K562 (cell line): ENCODE measurements around the gene BRD3. TPM values are rescaled to one million over a fixed set of nuclear protein-coding genes. Genes with fewer than 3 reads are reported as not detected.
A peak's percentile ranks its signal among the peaks of the same experiment; 100 is the strongest.

Source experiments
- KAT8 ChIP-seq: fragments of 450-650 bp; IDR thresholded peaks from 2 replicates; pipeline ENCODE4 v1.6.1; 2016; ENCODE audit warnings: low read depth, mild to moderate bottlenecking
- USF2 ChIP-seq: sonication (generic); formaldehyde crosslinking; IDR thresholded peaks from 2 replicates; pipeline ENCODE4 v1.5.0; 2020; ENCODE audit warnings: missing genetic modification reagents
- polyA plus RNA-seq, 8 experiments: library from polyadenylated mRNA; depleted of rRNA in 4 of 8; stranded (reverse) in 5 of 8; unstranded in 3 of 8; fragments of >200 nt; fragmentation: Nextera tagmentation in 2 of 8; fragmentation: Illumina TruSeq in 1 of 8; extraction: Ambion mirVana in 2 of 8; extraction: Trizol in 1 of 8; gene quantifications; 2 replicates each; pipeline versions ENCODE4 v1.2.1 to v1.2.3, GENCODE V29; 2011 to 2014; ENCODE audit warnings: inconsistent platforms in 1 of 8, missing spikeins in 1 of 8
- total RNA-seq, 7 experiments: library from RNA; depleted of rRNA in 6 of 7; stranded (reverse); fragments of >200 nt in 6 of 7; fragmentation: Illumina TruSeq in 2 of 7; extraction: Trizol in 2 of 7; gene quantifications; 2 replicates each; pipeline versions ENCODE4 v1.2.1 to v1.2.3, GENCODE V29; 2011 to 2021; ENCODE audit warnings: low replicate concordance in 1 of 7

The BRD3 gene
- total and polyA plus RNA-seq, 9 of the 15 experiments (the other 6 are each of a cell fraction or from before 2014, with no cell fraction given) = 0.82 to 37.1 (median 4.2) TPM

GRCh38 chr9:133980864-133981588 is 86.8 kb downstream of the BRD3 start (continued):
- TF ChIP-seq USF2 (CRISPR knock-in tag) = 0 out of 2 replicates have a peak, but pooled peaks have one; percentile 0
- TF ChIP-seq KAT8 = no peak

Other genes with a start within 250 kb of the BRD3 start
- gene VAV2, start 75.7 kb downstream of the BRD3 start, total RNA-seq (2014; rRNA removed) = 1.0 and 1.5 TPM in 2 replicates
- gene VAV2, start 75.7 kb downstream of the BRD3 start, total RNA-seq (2014; rRNA removed; fragmentation: Illumina TruSeq; extraction: Trizol) = 0.76 and 1.3 TPM in 2 replicates
- gene VAV2, start 75.7 kb downstream of the BRD3 start, total RNA-seq (2015; rRNA removed; fragmentation: Illumina TruSeq; extraction: Trizol) = 0.91 and 0.94 TPM in 2 replicates
- gene VAV2, start 75.7 kb downstream of the BRD3 start, total RNA-seq (2021) = 2.7 and 3.0 TPM in 2 replicates
- gene VAV2, start 75.7 kb downstream of the BRD3 start, polyA plus RNA-seq (2011; rRNA removed) = 0.79 and 1.0 TPM in 2 replicates
- 1.5 and 1.7 TPM in 2 replicates for gene VAV2, start 75.7 kb downstream of the BRD3 start, polyA plus RNA-seq (2014; fragmentation: Illumina TruSeq; extraction: Trizol)
- under 1 TPM in 1 of 2 experiments, not detected in 1; 0.01 TPM for gene VAV2, start 75.7 kb downstream of the BRD3 start, polyA plus RNA-seq (2014; fragmentation: Nextera tagmentation; extraction: Ambion mirVana)
- gene VAV2, start 75.7 kb downstream of the BRD3 start, polyA plus RNA-seq (2014; rRNA removed) = 1.2 and 1.5 TPM in 2 replicates
- 7.5 and 10.3 TPM in 2 replicates for gene BRD3OS, start 42.5 kb downstream of the BRD3 start, total RNA-seq (2014; rRNA removed)
- 4.8 and 4.9 TPM in 2 replicates for gene BRD3OS, start 42.5 kb downstream of the BRD3 start, total RNA-seq (2014; rRNA removed; fragmentation: Illumina TruSeq; extraction: Trizol)
- 3.1 and 3.4 TPM in 2 replicates for gene BRD3OS, start 42.5 kb downstream of the BRD3 start, total RNA-seq (2015; rRNA removed; fragmentation: Illumina TruSeq; extraction: Trizol)
- gene BRD3OS, start 42.5 kb downstream of the BRD3 start, total RNA-seq (2021) = 8.7 and 9.2 TPM in 2 replicates
- 4.1 and 5.9 TPM in 2 replicates for gene BRD3OS, start 42.5 kb downstream of the BRD3 start, polyA plus RNA-seq (2011; rRNA removed)
- 7.9 and 8.6 TPM in 2 replicates for gene BRD3OS, start 42.5 kb downstream of the BRD3 start, polyA plus RNA-seq (2014; fragmentation: Illumina TruSeq; extraction: Trizol)
- gene BRD3OS, start 42.5 kb downstream of the BRD3 start, polyA plus RNA-seq (2014; fragmentation: Nextera tagmentation; extraction: Ambion mirVana) = 1 to 10 TPM; 1.1 to 1.7 TPM
- gene BRD3OS, start 42.5 kb downstream of the BRD3 start, polyA plus RNA-seq (2014; rRNA removed) = 6.4 and 10.3 TPM in 2 replicates
- gene WDR5, start 68.1 kb upstream of the BRD3 start, total RNA-seq (2014; rRNA removed) = 34.6 and 50.0 TPM in 2 replicates
- gene WDR5, start 68.1 kb upstream of the BRD3 start, total RNA-seq (2014; rRNA removed; fragmentation: Illumina TruSeq; extraction: Trizol) = 33.4 and 37.0 TPM in 2 replicates
- gene WDR5, start 68.1 kb upstream of the BRD3 start, total RNA-seq (2015; rRNA removed; fragmentation: Illumina TruSeq; extraction: Trizol) = 43.5 and 43.7 TPM in 2 replicates
- 55.8 and 56.8 TPM in 2 replicates for gene WDR5, start 68.1 kb upstream of the BRD3 start, total RNA-seq (2021)
- 33.8 and 38.6 TPM in 2 replicates for gene WDR5, start 68.1 kb upstream of the BRD3 start, polyA plus RNA-seq (2011; rRNA removed)
- 56.3 and 59.8 TPM in 2 replicates for gene WDR5, start 68.1 kb upstream of the BRD3 start, polyA plus RNA-seq (2014; fragmentation: Illumina TruSeq; extraction: Trizol)
- gene WDR5, start 68.1 kb upstream of the BRD3 start, polyA plus RNA-seq (2014; fragmentation: Nextera tagmentation; extraction: Ambion mirVana) = 1 to 10 TPM; 3.0 TPM
- 42.1 and 49.3 TPM in 2 replicates for gene WDR5, start 68.1 kb upstream of the BRD3 start, polyA plus RNA-seq (2014; rRNA removed)
- gene RNU6ATAC, start 96.5 kb upstream of the BRD3 start, total RNA-seq (2014; rRNA removed) = not detected in 2 replicates
- gene RNU6ATAC, start 96.5 kb upstream of the BRD3 start, total RNA-seq (2014; rRNA removed; fragmentation: Illumina TruSeq; extraction: Trizol) = 3,061 and 4,723 TPM in 2 replicates
- gene RNU6ATAC, start 96.5 kb upstream of the BRD3 start, total RNA-seq (2015; rRNA removed; fragmentation: Illumina TruSeq; extraction: Trizol) = 352 and 491 TPM in 2 replicates
- 143 and 200 TPM in 2 replicates for gene RNU6ATAC, start 96.5 kb upstream of the BRD3 start, total RNA-seq (2021)
- not detected in 2 replicates for gene RNU6ATAC, start 96.5 kb upstream of the BRD3 start, polyA plus RNA-seq (2011; rRNA removed)
- gene RNU6ATAC, start 96.5 kb upstream of the BRD3 start, polyA plus RNA-seq (2014; fragmentation: Illumina TruSeq; extraction: Trizol) = not detected in 2 replicates
- gene RNU6ATAC, start 96.5 kb upstream of the BRD3 start, polyA plus RNA-seq (2014; fragmentation: Nextera tagmentation; extraction: Ambion mirVana) = not detected
- gene RNU6ATAC, start 96.5 kb upstream of the BRD3 start, polyA plus RNA-seq (2014; rRNA removed) = not detected in 2 replicates